GM19452 (cell line): ENCODE data around the gene DNAJC3.
A peak's percentile ranks its signal among the peaks of the same experiment; 100 is the strongest.

Experiments
- ATAC-seq: cut with Tn5 transposase; IDR thresholded peaks from one replicate; pipeline ENCODE4 v1.9.1; 2021; ENCODE audit not compliant: unreplicated experiment

DNAJC3 gene

GRCh38 chr13:95833719-95834118, 156.8 kb downstream of the DNAJC3 start:
- no peak for ATAC-seq

GRCh38 chr13:95834134-95834765, 157.3 kb downstream of the DNAJC3 start:
- peak; percentile 75 for ATAC-seq

DNA sequence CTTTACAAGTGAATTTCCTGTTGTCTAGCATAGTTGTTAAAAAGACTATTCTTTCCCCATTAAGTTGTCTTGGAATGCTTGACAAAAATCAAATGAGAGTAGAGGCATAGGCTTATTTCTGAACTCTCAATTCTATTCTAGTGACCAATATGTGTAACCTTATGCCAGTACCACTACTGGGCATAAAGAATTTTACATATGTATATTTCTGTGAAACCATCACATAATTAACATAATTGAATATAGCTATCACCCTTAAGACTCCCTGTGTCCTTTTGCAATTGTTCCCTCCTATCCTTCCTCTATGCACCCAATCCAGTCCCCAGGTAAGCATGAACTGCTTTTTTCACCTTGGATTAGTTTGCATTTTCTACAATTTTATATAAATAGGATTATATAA, 165.0 kb downstream of the DNAJC3 start:
- ATAC-seq: no peak

GRCh38 chr13:95842898-95843297, 166.0 kb downstream of the DNAJC3 start:
- ATAC-seq: no peak
